HG02943 (cell line): ENCODE measurements around the gene SP2.

Source experiments
- ATAC-seq: cut with Tn5 transposase; IDR thresholded peaks from one replicate; pipeline ENCODE4 v1.9.1; 2021; ENCODE audit warnings: mild to moderate bottlenecking, low read depth, moderate library complexity; ENCODE audit not compliant: unreplicated experiment

The SP2 gene

DNA sequence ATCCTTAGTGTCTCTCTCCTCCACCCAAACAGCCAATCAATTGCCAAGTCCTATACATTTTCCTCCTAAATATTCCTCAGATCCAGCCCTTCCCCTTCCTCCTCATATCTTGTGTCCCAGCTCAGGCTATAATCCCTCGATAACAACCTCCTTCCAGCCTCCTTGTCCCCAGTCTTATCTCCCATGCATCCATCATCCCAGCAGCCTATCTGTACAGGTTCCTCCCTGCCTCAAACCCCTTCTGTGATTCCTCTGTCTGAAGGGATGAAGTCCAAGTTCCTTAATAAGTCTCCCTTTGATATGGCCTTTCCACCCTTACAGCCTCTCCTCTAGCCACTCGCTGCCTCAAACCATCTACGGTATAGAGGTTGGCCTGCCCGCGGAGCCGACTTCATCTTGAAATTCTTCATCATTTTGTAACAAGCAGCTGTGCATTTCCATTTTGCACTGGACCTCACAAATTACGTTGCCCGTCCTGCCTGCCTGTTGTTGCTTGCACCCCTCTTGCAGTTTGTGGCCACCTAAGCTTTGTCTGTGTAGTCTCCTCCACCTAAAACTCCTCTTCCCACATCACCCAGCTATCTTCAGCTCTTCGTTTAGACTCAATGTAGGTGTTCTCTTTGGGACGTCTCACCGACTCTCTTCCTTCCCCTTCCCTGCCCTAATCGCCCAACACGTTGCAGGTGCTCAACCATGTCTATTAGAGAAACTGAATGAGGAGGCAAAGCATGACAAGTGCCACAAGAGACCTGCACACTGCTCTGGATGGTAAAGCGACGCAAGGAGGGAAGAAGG lies 74.1 kb downstream of the SP2 start:
- no peak for ATAC-seq

GRCh38 chr17:47970725-47971499 lies 74.9 kb downstream of the SP2 start, which contains the start of gene CDK5RAP3:
TSS of gene CDK5RAP3 (plus strand) at chr17:47971113. CDS start at chr17:47971147, 34 bp downstream.
- peak; percentile 93 for ATAC-seq

DNA sequence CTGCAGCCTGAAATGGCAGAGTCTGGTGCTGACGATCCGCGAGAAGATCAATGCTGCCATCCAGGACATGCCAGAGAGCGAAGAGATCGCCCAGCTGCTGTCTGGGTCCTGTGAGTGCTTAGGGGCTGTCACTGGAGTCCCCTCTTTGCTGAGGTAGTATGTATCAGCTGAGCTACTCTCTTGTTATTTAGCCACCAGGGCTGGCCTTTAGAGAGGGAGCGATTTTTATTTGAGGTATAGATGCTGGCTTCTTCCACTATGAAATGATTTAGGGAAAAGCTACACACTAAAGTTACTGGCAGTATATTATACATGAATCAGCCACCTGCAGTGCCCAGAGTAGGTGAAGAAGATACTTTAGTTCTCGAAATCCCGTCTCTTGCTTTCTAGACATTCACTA lies 77.5 kb downstream of the SP2 start:
- no peak for ATAC-seq

GRCh38 chr17:47975189-47975822 lies 79.3 kb downstream of the SP2 start:
- no peak for ATAC-seq

- no peak for ATAC-seq
These were observed 79.8 kb downstream of the SP2 start for GRCh38 chr17:47975823-47976205.

DNA sequence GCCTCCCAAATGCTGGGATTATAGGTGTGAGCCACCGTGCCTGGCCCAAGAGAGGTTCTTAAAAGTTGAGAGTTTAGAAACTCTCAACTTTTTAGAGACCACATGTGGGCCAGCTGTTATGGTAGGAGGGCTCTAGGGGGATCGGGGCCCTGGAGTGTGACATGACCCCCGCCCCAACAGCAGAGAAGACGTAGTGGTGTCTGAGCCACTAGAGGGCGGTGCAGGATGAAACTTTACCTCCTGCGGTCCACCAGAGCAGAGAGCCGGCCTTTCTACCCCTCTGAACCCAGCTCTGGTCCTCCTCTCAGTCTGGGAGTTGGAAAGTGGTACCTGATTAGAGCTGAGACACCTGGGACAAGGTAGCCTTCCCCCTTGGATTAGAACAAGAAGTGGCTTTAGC lies 82.3 kb downstream of the SP2 start:
- ATAC-seq = no peak
